HG03039 (cell line): Measurements from ENCODE around the gene RAB3GAP2.
"Not testable (repeated sequence)": the region's sequence is repeated elsewhere in the genome, so short reads cannot be mapped to it uniquely, and the experiment has no call there.

Source experiments
- ATAC-seq: cut with Tn5 transposase; IDR thresholded peaks from one replicate; pipeline ENCODE4 v1.9.1; 2021; ENCODE audit warnings: mild to moderate bottlenecking, moderate library complexity; ENCODE audit not compliant: unreplicated experiment

The RAB3GAP2 gene

GRCh38 chr1:220213382-220213983 lies 58.8 kb downstream of the RAB3GAP2 start:
- ATAC-seq = no peak

GRCh38 chr1:220207411-220207810 lies 64.8 kb downstream of the RAB3GAP2 start:
- no peak for ATAC-seq

- not testable (repeated sequence) for ATAC-seq
Measured at GRCh38 chr1:220204758-220205157, 67.5 kb downstream of the RAB3GAP2 start.

- no peak for ATAC-seq
Measured at GRCh38 chr1:220203816-220204215, 68.4 kb downstream of the RAB3GAP2 start.

GRCh38 chr1:220198186-220199005 lies 73.9 kb downstream of the RAB3GAP2 start:
- ATAC-seq = no peak

- ATAC-seq = no peak
Measured at GRCh38 chr1:220195701-220196100, 76.6 kb downstream of the RAB3GAP2 start.

GRCh38 chr1:220189750-220190347 lies 82.4 kb downstream of the RAB3GAP2 start:
- ATAC-seq = no peak

GRCh38 chr1:220188538-220188937 lies 83.7 kb downstream of the RAB3GAP2 start:
- ATAC-seq = no peak

- ATAC-seq = no peak
Measured at GRCh38 chr1:220186752-220187151, 85.5 kb downstream of the RAB3GAP2 start.

- no peak for ATAC-seq
Measured at GRCh38 chr1:220184506-220184905, 87.7 kb downstream of the RAB3GAP2 start.

GRCh38 chr1:220182656-220183055 lies 89.6 kb downstream of the RAB3GAP2 start:
- no peak for ATAC-seq

- no peak for ATAC-seq
Measured at GRCh38 chr1:220182111-220182510, 90.1 kb downstream of the RAB3GAP2 start.

- no peak for ATAC-seq
Measured at GRCh38 chr1:220176540-220176939, 95.7 kb downstream of the RAB3GAP2 start.

- no peak for ATAC-seq
Measured at GRCh38 chr1:220170836-220171526, 101.3 kb downstream of the RAB3GAP2 start.

GRCh38 chr1:220169887-220170286 lies 102.4 kb downstream of the RAB3GAP2 start:
- ATAC-seq = not testable (repeated sequence)

- no peak for ATAC-seq
Measured at GRCh38 chr1:220166853-220167252, 105.4 kb downstream of the RAB3GAP2 start.

GRCh38 chr1:220164517-220164916 lies 107.7 kb downstream of the RAB3GAP2 start:
- no peak for ATAC-seq

GRCh38 chr1:220164116-220164515 lies 108.1 kb downstream of the RAB3GAP2 start:
- no peak for ATAC-seq

- no peak for ATAC-seq
Measured at GRCh38 chr1:220160027-220160426, 112.2 kb downstream of the RAB3GAP2 start.

GRCh38 chr1:220159041-220159440 lies 113.2 kb downstream of the RAB3GAP2 start:
- ATAC-seq = no peak

- not testable (repeated sequence) for ATAC-seq
Measured at GRCh38 chr1:220158530-220158929, 113.7 kb downstream of the RAB3GAP2 start.
